GM12891 (cell line): ENCODE measurements around the gene UNCX.
"Not testable (repeated sequence)": the region's sequence is repeated elsewhere in the genome, so short reads cannot be mapped to it uniquely, and the experiment has no call there.

Source experiments
- POLR2A ChIP-seq: IDR thresholded peaks from 2 replicates; pipeline ENCODE4 v1.6.1; 2011; ENCODE audit warnings: low read depth, low read length, control low read depth
- POLR2AphosphoS5 ChIP-seq: IDR thresholded peaks from 2 replicates; pipeline ENCODE4 v1.6.1; 2011; ENCODE audit warnings: low read depth, low read length, control low read depth

GRCh38 chr7:1261036-1261435 is 28.4 kb downstream of the UNCX start:
- not testable (repeated sequence) for TF ChIP-seq POLR2A, POLR2AphosphoS5
